ENCODE data around the gene RAB6C.
"Not testable (repeated sequence)": the region's sequence is repeated elsewhere in the genome, so short reads cannot be mapped to it uniquely, and the experiment has no call there.

The RAB6C gene

GRCh38 chr2:129984426-129984825 is 5.0 kb downstream of the RAB6C start (continued):
- no peak for TF ChIP-seq TSHZ2 (CRISPR knock-in tag; IDR thresholded peaks at IDR 0.05)

- not testable (repeated sequence) for ATAC-seq
Measured at GRCh38 chr2:129992415-129993006, 13.0 kb downstream of the RAB6C start.

- ATAC-seq, result not testable (repeated sequence)
Measured at GRCh38 chr2:129993151-129993550, 13.7 kb downstream of the RAB6C start.

GRCh38 chr2:129996657-129997237 is 17.3 kb downstream of the RAB6C start:
- TF ChIP-seq ZNF70 (CRISPR knock-in tag; IDR thresholded peaks at IDR 0.05) (peak; percentile 62), ZFP30 (CRISPR knock-in tag; IDR thresholded peaks at IDR 0.05) (peak; percentile 59; the same call in 1 of the 2 replicates)
- ATAC-seq, result not testable (repeated sequence)

- ATAC-seq, result not testable (repeated sequence)
Measured at GRCh38 chr2:129998771-129999170, 19.3 kb downstream of the RAB6C start.

- ATAC-seq, result not testable (repeated sequence)
Measured at GRCh38 chr2:130005862-130006261, 26.4 kb downstream of the RAB6C start.

- ATAC-seq, result not testable (repeated sequence)
Measured at GRCh38 chr2:130016701-130017100, 37.2 kb downstream of the RAB6C start.

GRCh38 chr2:130019402-130019801 is 39.9 kb downstream of the RAB6C start:
- ATAC-seq, result no peak

More at GRCh38 chr2:130019402-130019801, 39.9 kb downstream of the RAB6C start:
- TF ChIP-seq POU6F1 (CRISPR knock-in tag; IDR thresholded peaks at IDR 0.05; ENCODE audit: borderline replicate concordance, low read depth) (no peak), CSRNP3 (CRISPR knock-in tag; IDR thresholded peaks at IDR 0.05) (no peak), PPARA (CRISPR knock-in tag; IDR thresholded peaks at IDR 0.05; ENCODE audit: borderline replicate concordance) (no peak), TSHZ2 (CRISPR knock-in tag; IDR thresholded peaks at IDR 0.05) (no peak), ZNF565 (CRISPR knock-in tag; conservative IDR thresholded peaks at IDR 0.05; ENCODE audit: low read depth) (no peak), PATZ1 (CRISPR knock-in tag; IDR thresholded peaks at IDR 0.05; ENCODE audit: borderline replicate concordance) (no peak), ZFP30 (CRISPR knock-in tag; IDR thresholded peaks at IDR 0.05) (no peak), CREB5 (CRISPR knock-in tag; IDR thresholded peaks at IDR 0.05; ENCODE audit: low read depth) (no peak), ZC3H10 (CRISPR knock-in tag; IDR thresholded peaks at IDR 0.05) (no peak), OSR1 (CRISPR knock-in tag; IDR thresholded peaks at IDR 0.05) (no peak), SNAI2 (CRISPR knock-in tag; IDR thresholded peaks at IDR 0.05) (no peak), TOX (CRISPR knock-in tag; IDR thresholded peaks at IDR 0.05; ENCODE audit: borderline replicate concordance) (no peak), ZFP3 (CRISPR knock-in tag; IDR thresholded peaks at IDR 0.05) (no peak), ARNTL (CRISPR knock-in tag; IDR thresholded peaks at IDR 0.05; ENCODE audit: borderline replicate concordance, low read depth) (no peak)
